Mucosa of descending colon (tissue), 3 donors: ENCODE data around the gene EID1. TPM values are rescaled to one million over a fixed set of nuclear protein-coding genes. Genes with fewer than 3 reads are reported as not detected.

Experiments
- ATAC-seq: fragments of 200-7000 bp; cut with Tn5 transposase; one replicate; pipeline ENCODE4 v1.9.1; 2020; ENCODE audit warnings: mild to moderate bottlenecking, moderate library complexity
- DNase-seq, 3 donors: peaks; one replicate each; pipeline ENCODE4 v3.0.0-alpha.2; 2020
- H3K36me3 ChIP-seq: fragments of 200-600 bp; one replicate; pipeline ENCODE4 v1.8.0; 2021; ENCODE audit warnings: low read depth, mild to moderate bottlenecking
- H3K4me1 ChIP-seq: fragments of 200-600 bp; one replicate; pipeline ENCODE4 v1.8.0; 2021; ENCODE audit warnings: low read depth, mild to moderate bottlenecking
- H3K4me3 ChIP-seq: fragments of 200-600 bp; one replicate; pipeline ENCODE4 v1.8.0; 2021; ENCODE audit warnings: mild to moderate bottlenecking
- H3K9me3 ChIP-seq: fragments of 200-600 bp; one replicate; pipeline ENCODE4 v1.8.0; 2021; ENCODE audit warnings: mild to moderate bottlenecking
- intact Hi-C, 2 donors: fragments of 100-400 bp; cut with DNase I in 1 of 2; cut with micrococcal nuclease in 1 of 2; formaldehyde crosslinking; loops; one replicate each; pipeline versions ENCODE4 v1.11.0 to v1.11.1; 2022; cut with DNase I, micrococcal nuclease
- total RNA-seq, 3 donors: library from RNA; stranded (reverse); fragmentation: NEBNext Ultra II Directional in 2 of 3; extraction: Animal tissue kit (Norgen Biotek cat#: 25700) in 2 of 3; gene quantifications; one replicate each; pipeline versions ENCODE4 v1.2.1 to v1.2.4, GENCODE V29; 2021 to 2023
- TF ChIP-seq, protein P1 (sequence below): fragments of 200-600 bp; IDR thresholded peaks from one replicate; pipeline ENCODE4 v1.8.0; 2022; ENCODE audit warnings: antibody characterized with exemption, mild to moderate bottlenecking
- donor health status: DM: no; HTN: no; CAD: no; lungs with moderate emphysema.
- donor health status: DM: no; HTN: no; CAD: no.
- donor health status: DM: no; HTN: yes; CAD: no.

Gene EID1
- total RNA-seq, 3 donors from 2014 or later: 44.7 to 128 (median 53.8) TPM

- intact Hi-C loops: no loop called here
- DNase-seq (no peak), ATAC-seq (no peak)
Measured at GRCh38 chr15:48913141-48913540, 35.2 kb downstream of the EID1 start.

DNA sequence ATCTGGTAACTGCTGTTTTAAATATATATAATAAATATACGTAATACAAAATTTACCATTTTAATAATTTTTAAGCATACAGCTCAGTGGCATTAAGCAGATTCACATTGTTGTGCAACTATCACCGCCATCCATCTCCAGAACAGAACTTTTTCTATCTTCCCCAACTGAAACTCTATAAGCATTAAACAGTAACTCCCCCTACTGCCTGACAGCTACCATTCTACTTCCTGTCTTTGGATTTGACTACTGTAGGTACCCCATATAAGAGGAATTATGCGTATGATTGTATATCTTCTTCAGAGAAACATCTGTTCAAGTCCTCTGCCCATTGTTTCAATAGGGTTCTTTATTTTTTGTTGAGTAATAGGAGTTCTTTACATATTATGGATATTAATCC is 36.8 kb downstream of the EID1 start:
- TF ChIP-seq, protein P1, sequence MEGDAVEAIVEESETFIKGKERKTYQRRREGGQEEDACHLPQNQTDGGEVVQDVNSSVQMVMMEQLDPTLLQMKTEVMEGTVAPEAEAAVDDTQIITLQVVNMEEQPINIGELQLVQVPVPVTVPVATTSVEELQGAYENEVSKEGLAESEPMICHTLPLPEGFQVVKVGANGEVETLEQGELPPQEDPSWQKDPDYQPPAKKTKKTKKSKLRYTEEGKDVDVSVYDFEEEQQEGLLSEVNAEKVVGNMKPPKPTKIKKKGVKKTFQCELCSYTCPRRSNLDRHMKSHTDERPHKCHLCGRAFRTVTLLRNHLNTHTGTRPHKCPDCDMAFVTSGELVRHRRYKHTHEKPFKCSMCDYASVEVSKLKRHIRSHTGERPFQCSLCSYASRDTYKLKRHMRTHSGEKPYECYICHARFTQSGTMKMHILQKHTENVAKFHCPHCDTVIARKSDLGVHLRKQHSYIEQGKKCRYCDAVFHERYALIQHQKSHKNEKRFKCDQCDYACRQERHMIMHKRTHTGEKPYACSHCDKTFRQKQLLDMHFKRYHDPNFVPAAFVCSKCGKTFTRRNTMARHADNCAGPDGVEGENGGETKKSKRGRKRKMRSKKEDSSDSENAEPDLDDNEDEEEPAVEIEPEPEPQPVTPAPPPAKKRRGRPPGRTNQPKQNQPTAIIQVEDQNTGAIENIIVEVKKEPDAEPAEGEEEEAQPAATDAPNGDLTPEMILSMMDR: no peak
- intact Hi-C loops: no loop called here
- DNase-seq: no peak
- no peak for ATAC-seq
- Histone ChIP-seq H3K4me3 (no peak overlapping the region), H3K4me1 (no peaks in the 10 kb centered on the region), H3K36me3 (no peaks in the 10 kb centered on the region), H3K9me3 (no peaks in the 10 kb centered on the region)

More at GRCh38 chr15:48913141-48913540, 35.2 kb downstream of the EID1 start:
- no peaks in the 10 kb centered on the region for H3K4me1 ChIP-seq
- H3K9me3 ChIP-seq: no peaks in the 10 kb centered on the region
- no peak overlapping the region for H3K4me3 ChIP-seq
- TF ChIP-seq, protein P1: no peak
- no peaks in the 10 kb centered on the region for H3K36me3 ChIP-seq

GRCh38 chr15:48915861-48916260 is 37.9 kb downstream of the EID1 start:
- ATAC-seq (no peak), DNase-seq (no peak)
- intact Hi-C loops: no loop called here
- TF ChIP-seq, protein P1: no peak
- no peak overlapping the region for H3K4me3 ChIP-seq
- no peaks in the 10 kb centered on the region for H3K36me3 ChIP-seq
- no peaks in the 10 kb centered on the region for H3K4me1 ChIP-seq
- no peaks in the 10 kb centered on the region for H3K9me3 ChIP-seq

- Histone ChIP-seq H3K36me3 (no peaks in the 10 kb centered on the region), H3K9me3 (no peaks in the 10 kb centered on the region), H3K4me3 (no peak overlapping the region), H3K4me1 (no peaks in the 10 kb centered on the region)
- intact Hi-C loops: no loop called here
- DNase-seq: no peak
- TF ChIP-seq, protein P1: no peak
- ATAC-seq: no peak
Measured at GRCh38 chr15:48916721-48917120, 38.8 kb downstream of the EID1 start.

- intact Hi-C loops: no loop called here
- no peaks in the 10 kb centered on the region for H3K36me3 ChIP-seq
- DNase-seq (no peak), ATAC-seq (no peak)
- no peaks in the 10 kb centered on the region for H3K4me1 ChIP-seq
- no peak overlapping the region for H3K4me3 ChIP-seq
- TF ChIP-seq, protein P1: no peak
- no peaks in the 10 kb centered on the region for H3K9me3 ChIP-seq
Measured at GRCh38 chr15:48922046-48922445, 44.1 kb downstream of the EID1 start.
